GM12891 (cell line): ENCODE results near the gene ARHGAP12.

ENCODE experiments used
- PAX5 ChIP-seq: IDR thresholded peaks from 2 replicates; pipeline ENCODE4 v1.6.1; 2011; ENCODE audit warnings: low read length, moderate library complexity, mild to moderate bottlenecking; ENCODE audit not compliant: insufficient read depth, severe bottlenecking
- POLR2A ChIP-seq: IDR thresholded peaks from 2 replicates; pipeline ENCODE4 v1.6.1; 2011; ENCODE audit warnings: low read depth, low read length, control low read depth
- POLR2AphosphoS5 ChIP-seq: IDR thresholded peaks from 2 replicates; pipeline ENCODE4 v1.6.1; 2011; ENCODE audit warnings: low read depth, low read length, control low read depth
- POU2F2 ChIP-seq: IDR thresholded peaks from 2 replicates; pipeline ENCODE4 v1.6.1; 2011; ENCODE audit warnings: low read depth, mild to moderate bottlenecking, control low read depth, low read length, moderate library complexity
- SPI1 ChIP-seq: IDR thresholded peaks from 2 replicates; pipeline ENCODE4 v1.6.1; 2011; ENCODE audit warnings: low read depth, low read length, control low read depth
- TAF1 ChIP-seq: IDR thresholded peaks from 2 replicates; pipeline ENCODE4 v1.6.1; 2011; ENCODE audit warnings: low read depth, low read length, control low read depth

DNA sequence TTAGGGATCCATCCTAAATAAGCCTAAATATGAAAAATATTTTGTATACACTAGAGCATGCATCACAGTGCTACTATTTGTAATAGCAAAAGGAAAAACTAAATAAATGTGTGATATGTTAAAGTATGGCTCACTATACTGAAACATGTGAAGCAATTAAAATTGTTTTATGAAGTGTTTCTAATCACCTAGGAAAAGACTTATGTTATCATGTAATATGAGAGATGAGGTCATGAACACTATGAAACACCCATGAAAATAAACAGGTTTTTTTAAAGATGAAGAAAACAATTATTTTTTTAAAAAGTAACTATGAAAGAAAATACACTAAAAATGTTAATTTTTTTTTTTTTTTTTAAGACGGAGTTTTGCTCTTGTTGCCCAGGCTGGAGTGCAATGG is 16.8 kb upstream of the ARHGAP12 start:
- TF ChIP-seq POLR2A: no peak
- no peak for TF ChIP-seq SPI1
- TF ChIP-seq POLR2AphosphoS5: no peak
- no peak for TF ChIP-seq TAF1
- no peak for TF ChIP-seq POU2F2
- TF ChIP-seq PAX5: no peak
